Epithelial cell of esophagus (primary cell): ENCODE measurements around the gene ARID1A.

Experiments used
- DNase-seq: peaks from one replicate; pipeline ENCODE4 v3.0.0; 2010; ENCODE audit warnings: low read depth
- H3K4me3 ChIP-seq: 2 replicates; pipeline ENCODE4 v1.5.1; 2011; ENCODE audit warnings: mild to moderate bottlenecking, low read length, control low read depth
- CTCF ChIP-seq: IDR thresholded peaks from 2 replicates; pipeline ENCODE4 v1.5.1; 2011; ENCODE audit warnings: low read depth, mild to moderate bottlenecking, low read length, control low read depth, inconsistent platforms; ENCODE audit not compliant: insufficient read depth; ENCODE audit errors: missing control alignments

The ARID1A gene

DNA sequence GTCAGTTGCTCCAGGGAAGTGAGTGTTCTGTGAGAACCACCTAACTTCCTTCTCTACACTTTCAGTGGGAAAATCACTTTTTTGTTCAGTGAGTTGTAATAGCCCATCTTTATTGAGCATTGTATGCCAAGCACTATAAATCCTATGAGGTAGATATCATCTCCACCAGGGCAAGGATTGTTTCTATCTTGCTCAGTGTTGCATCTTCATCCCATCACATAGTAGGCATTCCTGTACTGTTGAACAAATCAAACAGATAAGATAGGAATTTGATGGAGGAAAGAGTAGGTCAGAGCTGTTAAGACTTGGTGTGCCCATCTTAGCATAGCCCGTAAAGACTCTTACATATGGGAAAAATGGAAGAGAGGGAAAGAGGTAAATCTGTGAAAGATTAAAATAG lies 89.1 kb downstream of the ARID1A start:
- H3K4me3 ChIP-seq, result no peak overlapping the region
- no peak for DNase-seq

DNA sequence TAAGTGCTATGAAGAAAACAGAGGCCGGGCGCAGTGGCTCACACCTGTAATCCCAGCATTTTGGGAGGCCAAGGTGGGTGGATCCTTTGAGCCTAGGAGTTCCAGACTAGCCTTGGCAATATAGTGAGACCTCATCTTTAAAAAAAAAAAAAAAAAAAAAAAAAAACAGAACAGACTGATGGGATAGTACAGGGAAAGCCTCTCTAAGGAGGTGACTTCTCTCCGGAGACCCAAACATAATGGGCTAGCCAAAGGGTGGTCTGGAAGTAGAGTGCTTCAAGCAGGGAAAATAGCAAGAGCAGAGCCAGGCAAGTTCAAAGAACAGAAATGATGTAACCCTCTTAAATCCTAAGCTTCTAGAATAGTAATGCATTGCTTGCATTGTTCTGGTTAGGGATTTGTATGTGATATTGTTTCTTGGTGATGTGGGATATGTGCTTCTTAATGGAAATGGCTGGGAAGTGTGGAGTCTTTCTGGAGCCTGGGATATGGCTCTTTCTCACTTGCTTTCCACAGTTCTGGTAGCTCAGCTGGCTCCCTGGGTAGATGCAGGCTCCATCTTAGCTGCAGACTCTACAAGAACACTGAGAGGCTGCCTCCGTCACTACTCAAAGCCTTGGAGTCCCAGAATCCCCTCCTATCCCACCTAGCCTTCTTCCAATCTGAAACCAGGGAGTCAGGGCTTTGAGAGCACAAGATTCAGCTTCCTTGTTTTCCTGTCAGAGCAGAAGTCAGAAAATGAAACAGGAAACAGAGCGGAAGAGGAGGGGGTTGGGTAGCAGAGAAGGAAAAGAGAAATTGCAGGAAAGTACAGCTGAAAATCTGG lies 90.0 kb downstream of the ARID1A start:
- DNase-seq, result no peak
- TF ChIP-seq CTCF, result no peak
- no peak overlapping the region for H3K4me3 ChIP-seq

More for the DNA sequence above, 89.1 kb downstream of the ARID1A start:
- no peak for TF ChIP-seq CTCF

DNA sequence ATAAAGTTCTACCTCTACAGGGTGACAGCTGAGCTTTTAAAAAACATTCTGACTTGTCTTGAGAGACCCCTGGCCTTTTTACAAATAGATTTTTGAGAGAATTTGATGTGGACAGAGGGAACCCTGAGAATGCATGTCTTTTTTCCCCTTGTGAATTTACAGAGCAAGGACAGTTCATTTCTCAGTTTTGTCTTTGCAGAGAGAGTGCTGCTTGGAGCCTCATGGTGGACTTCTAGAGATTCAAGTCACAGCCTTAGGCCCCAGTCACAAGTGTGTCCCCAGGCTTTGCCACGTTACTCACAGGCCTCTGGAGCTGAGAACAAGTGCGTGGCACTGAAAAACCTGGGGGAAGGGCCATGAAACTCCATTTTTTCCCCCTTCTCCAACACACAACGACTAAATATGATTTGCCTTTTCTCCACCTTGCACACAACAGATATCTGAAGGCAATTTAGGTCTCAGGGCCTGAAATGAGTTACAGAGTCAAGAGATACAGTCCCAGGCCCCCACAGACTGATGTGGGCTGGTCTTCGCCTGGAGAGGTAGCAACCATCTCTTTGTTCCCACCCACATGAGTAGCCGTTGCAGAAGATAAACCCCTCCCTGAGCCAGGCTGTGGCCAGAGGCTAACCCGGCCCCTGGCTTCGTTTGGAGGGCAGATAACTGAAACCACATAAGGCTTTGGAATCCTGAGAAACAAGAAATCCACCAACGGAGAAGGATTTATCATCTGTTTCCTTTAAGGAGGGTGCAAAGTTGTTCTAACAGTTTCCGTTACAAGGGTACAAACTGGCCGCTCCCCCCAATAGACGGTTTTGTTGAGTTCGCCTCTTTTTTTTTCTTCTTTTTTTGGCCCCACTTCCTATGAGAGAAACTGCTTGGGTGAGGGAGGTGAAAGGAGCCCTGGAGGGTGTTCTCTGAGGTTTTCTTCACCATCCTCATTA lies 90.9 kb downstream of the ARID1A start:
- TF ChIP-seq CTCF, result no peak
- peak overlapping the region; percentile 92 for H3K4me3 ChIP-seq
- no peak for DNase-seq

- no peak for TF ChIP-seq CTCF
- peak overlapping the region; percentile 92 for H3K4me3 ChIP-seq
- DNase-seq, result no peak
These were observed 91.5 kb downstream of the ARID1A start for GRCh38 chr1:26787381-26787705.

DNA sequence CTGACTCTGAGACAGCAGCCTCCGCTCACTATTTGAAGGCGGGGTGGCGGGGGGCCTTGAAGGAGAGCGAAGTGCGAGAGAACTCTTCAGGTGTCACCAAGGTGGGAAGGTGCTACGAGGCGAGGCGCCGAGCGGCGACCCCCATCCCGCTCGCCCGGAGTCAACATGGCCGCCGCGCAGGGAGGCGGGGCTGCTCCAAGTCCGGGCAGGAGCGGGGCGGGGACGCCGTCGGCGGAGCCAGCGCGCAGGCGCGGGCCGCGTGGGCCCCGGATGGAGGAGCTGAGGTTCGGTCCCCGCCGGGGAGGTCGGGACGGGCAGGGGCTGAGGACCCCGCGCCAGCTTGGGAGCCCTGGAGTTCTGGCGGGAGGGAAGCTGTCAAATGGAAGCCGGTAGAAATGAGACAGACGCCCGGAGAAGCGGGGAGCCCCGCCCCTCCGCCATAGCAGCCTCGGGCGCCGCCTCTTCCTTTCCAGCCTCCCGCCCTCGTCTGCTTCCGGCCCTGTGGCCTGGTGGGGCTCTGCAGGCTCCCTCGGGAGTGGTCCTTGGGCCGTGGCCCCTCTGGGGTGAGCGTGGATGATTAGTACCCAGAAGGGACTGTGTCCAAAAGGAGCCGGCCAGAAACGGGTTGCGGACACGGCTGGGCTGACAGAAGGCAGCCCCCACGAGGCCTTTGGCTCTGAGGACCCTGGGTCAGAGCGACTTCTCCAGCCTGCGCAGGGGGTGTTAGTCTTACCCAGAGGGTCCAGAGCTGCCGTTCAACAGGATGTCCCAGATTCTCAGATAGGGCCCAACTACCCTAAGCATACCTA lies 92.1 kb downstream of the ARID1A start, which contains the start of gene PIGV:
Gene PIGV (plus strand): TSS at position 245 of the 809 bp plus-strand sequence. CDS start 2,866 bp downstream, outside the sequence.
- TF ChIP-seq CTCF, result no peak
- DNase-seq, result peak; percentile 80
- H3K4me3 ChIP-seq, result peak within 1 kb of the TSS; percentile 92

- TF ChIP-seq CTCF, result no peak
- no peak for DNase-seq
- H3K4me3 ChIP-seq, result peak overlapping the region; percentile 92
These were observed 92.6 kb downstream of the ARID1A start for GRCh38 chr1:26788515-26788785.
